Measurements from ENCODE around the gene PIP5K1B. TPM values are rescaled to one million over a fixed set of nuclear protein-coding genes. Genes with fewer than 3 reads are reported as not detected.

The PIP5K1B gene
- total RNA-seq, 2 donors from 2014 or later = 3.9 to 7.1 TPM

- Histone ChIP-seq H3K27me3 (replicated peaks; ENCODE audit: insufficient read depth) (no peaks in the 10 kb centered on the region), H3K36me3 (no peaks in the 10 kb centered on the region), H3K4me1 (ENCODE audit: control insufficient read depth in 1 of 2, low read depth in 2 of 2) (peaks cover 0 to 3% of the 10 kb centered on the region in 2 donors), H3K9me3 (no peaks in the 10 kb centered on the region), H3K27ac (no peak overlapping the region), H3K4me3 (no peak overlapping the region)
- ATAC-seq (ENCODE audit: insufficient number of reproducible peaks, low FRiP score, low read depth) (no peak), DNase-seq (ENCODE audit: low spot score) (no peak)
- no peak for TF ChIP-seq CTCF (IDR thresholded peaks at IDR 0.05)
These were observed 245.1 kb downstream of the PIP5K1B start for GRCh38 chr9:68950188-68950587.

GRCh38 chr9:68950689-68951088, 245.6 kb downstream of the PIP5K1B start:
- DNase-seq (ENCODE audit: low spot score) (no peak), ATAC-seq (ENCODE audit: insufficient number of reproducible peaks, low FRiP score, low read depth) (no peak)
- Histone ChIP-seq H3K27me3 (replicated peaks; ENCODE audit: insufficient read depth) (no peaks in the 10 kb centered on the region), H3K4me1 (ENCODE audit: control insufficient read depth in 1 of 2, low read depth in 2 of 2) (peaks cover 0 to 3% of the 10 kb centered on the region in 2 donors), H3K4me3 (no peak overlapping the region), H3K36me3 (no peaks in the 10 kb centered on the region), H3K9me3 (no peaks in the 10 kb centered on the region), H3K27ac (no peak overlapping the region)
- no peak for TF ChIP-seq CTCF (IDR thresholded peaks at IDR 0.05)

- no peaks in the 10 kb centered on the region for H3K9me3 ChIP-seq
- DNase-seq (ENCODE audit: low spot score) = no peak
- no peak overlapping the region for H3K4me3 ChIP-seq
- TF ChIP-seq CTCF (IDR thresholded peaks at IDR 0.05) = no peak
- H3K27ac ChIP-seq = no peak overlapping the region
- H3K36me3 ChIP-seq = no peaks in the 10 kb centered on the region
- H3K27me3 ChIP-seq (replicated peaks; ENCODE audit: insufficient read depth) = no peaks in the 10 kb centered on the region
- peaks cover 0 to 3% of the 10 kb centered on the region in 2 donors for H3K4me1 ChIP-seq (ENCODE audit: control insufficient read depth in 1 of 2, low read depth in 2 of 2)
- no peak for ATAC-seq (ENCODE audit: insufficient number of reproducible peaks, low FRiP score, low read depth)
These were observed 247.0 kb downstream of the PIP5K1B start for GRCh38 chr9:68951879-68952659.

GRCh38 chr9:68953771-68954170, 248.7 kb downstream of the PIP5K1B start:
- no peak for DNase-seq (ENCODE audit: low spot score)
- Histone ChIP-seq H3K27ac (no peak overlapping the region), H3K9me3 (no peaks in the 10 kb centered on the region), H3K4me3 (no peak overlapping the region), H3K27me3 (replicated peaks; ENCODE audit: insufficient read depth) (no peaks in the 10 kb centered on the region), H3K4me1 (ENCODE audit: control insufficient read depth in 1 of 2, low read depth in 2 of 2) (peaks cover 0 to 3% of the 10 kb centered on the region in 2 donors), H3K36me3 (no peaks in the 10 kb centered on the region)
- no peak for TF ChIP-seq CTCF (IDR thresholded peaks at IDR 0.05)
- no peak for ATAC-seq (ENCODE audit: insufficient number of reproducible peaks, low FRiP score, low read depth)

- ATAC-seq (ENCODE audit: insufficient number of reproducible peaks, low FRiP score, low read depth) (no peak), DNase-seq (ENCODE audit: low spot score) (no peak)
- Histone ChIP-seq H3K27ac (no peak overlapping the region), H3K4me1 (ENCODE audit: control insufficient read depth in 1 of 2, low read depth in 2 of 2) (no peaks in the 10 kb centered on the region), H3K4me3 (no peak overlapping the region), H3K9me3 (no peaks in the 10 kb centered on the region), H3K27me3 (replicated peaks; ENCODE audit: insufficient read depth) (no peaks in the 10 kb centered on the region), H3K36me3 (no peaks in the 10 kb centered on the region)
- TF ChIP-seq CTCF (IDR thresholded peaks at IDR 0.05) = no peak
These were observed 250.3 kb downstream of the PIP5K1B start for GRCh38 chr9:68955330-68955729.
